DND-41 (cell line): ENCODE results near the gene HBG1.

Experiments
- ATAC-seq: fragments of 200-7000 bp; cut with Tn5 transposase; 3 replicates; pipeline ENCODE4 v1.9.1; 2021; ENCODE audit warnings: low read depth; ENCODE audit not compliant: insufficient read depth
- DNase-seq: peaks from one replicate; pipeline ENCODE4 v3.0.0-alpha.2; 2020
- H2AFZ ChIP-seq: 2 replicates; pipeline ENCODE4 v1.6.0; 2012; ENCODE audit warnings: low read depth, low read length
- H3K27ac ChIP-seq: 2 replicates; pipeline ENCODE4 v1.5.1; 2012; ENCODE audit warnings: low read length, inconsistent platforms
- H3K27me3 ChIP-seq: fragments of 200-600 bp; sonication (generic); 2 replicates; pipeline ENCODE4 v1.6.0; 2012; ENCODE audit warnings: low read length, mild to moderate bottlenecking, inconsistent platforms; ENCODE audit not compliant: insufficient read depth, poor library complexity
- H3K36me3 ChIP-seq: 2 replicates; pipeline ENCODE4 v1.5.1; 2012; ENCODE audit warnings: low read length, inconsistent platforms; ENCODE audit not compliant: insufficient read depth
- H3K4me1 ChIP-seq: 2 replicates; pipeline ENCODE4 v1.5.1; 2012; ENCODE audit warnings: mild to moderate bottlenecking, low read length; ENCODE audit not compliant: insufficient read depth
- H3K4me2 ChIP-seq: 2 replicates; pipeline ENCODE4 v1.6.0; 2012; ENCODE audit warnings: mild to moderate bottlenecking, moderate library complexity, low read length, inconsistent platforms; ENCODE audit not compliant: insufficient read depth
- H3K4me3 ChIP-seq, 2 experiments: fragments of 200-600 bp in 1 of 2; shearing (Covaris generic) in 1 of 2; 2 replicates each; pipeline ENCODE4 v1.5.1; 2012 to 2016; ENCODE audit warnings: inconsistent platforms in 2 of 2, low read length in 2 of 2, mild to moderate bottlenecking in 2 of 2, low read depth in 1 of 2, moderate library complexity in 1 of 2
- H3K79me2 ChIP-seq: 2 replicates; pipeline ENCODE4 v1.6.0; 2012; ENCODE audit warnings: low read length, inconsistent platforms; ENCODE audit not compliant: insufficient read depth
- H3K9ac ChIP-seq: 2 replicates; pipeline ENCODE4 v1.6.0; 2012; ENCODE audit warnings: low read depth, mild to moderate bottlenecking, inconsistent platforms, low read length, moderate library complexity
- H3K9me3 ChIP-seq: 2 replicates; pipeline ENCODE4 v1.5.1; 2012; ENCODE audit warnings: low read length, moderate library complexity, mild to moderate bottlenecking, inconsistent platforms; ENCODE audit not compliant: insufficient read depth, severe bottlenecking
- H4K20me1 ChIP-seq: 2 replicates; pipeline ENCODE4 v1.6.0; 2012; ENCODE audit warnings: low read length; ENCODE audit not compliant: insufficient read depth
- CTCF ChIP-seq: IDR thresholded peaks from 2 replicates; pipeline ENCODE4 v1.5.1; 2012; ENCODE audit warnings: borderline replicate concordance, low read length, moderate library complexity, mild to moderate bottlenecking; ENCODE audit not compliant: poor library complexity, severe bottlenecking; ENCODE audit errors: extremely low read depth
- EZH2 ChIP-seq: IDR thresholded peaks from 3 replicates; pipeline ENCODE4 v1.6.1; 2012; ENCODE audit warnings: borderline replicate concordance, low read depth, mild to moderate bottlenecking, moderate library complexity, low read length, inconsistent platforms; ENCODE audit not compliant: severe bottlenecking

Gene HBG1

DNA sequence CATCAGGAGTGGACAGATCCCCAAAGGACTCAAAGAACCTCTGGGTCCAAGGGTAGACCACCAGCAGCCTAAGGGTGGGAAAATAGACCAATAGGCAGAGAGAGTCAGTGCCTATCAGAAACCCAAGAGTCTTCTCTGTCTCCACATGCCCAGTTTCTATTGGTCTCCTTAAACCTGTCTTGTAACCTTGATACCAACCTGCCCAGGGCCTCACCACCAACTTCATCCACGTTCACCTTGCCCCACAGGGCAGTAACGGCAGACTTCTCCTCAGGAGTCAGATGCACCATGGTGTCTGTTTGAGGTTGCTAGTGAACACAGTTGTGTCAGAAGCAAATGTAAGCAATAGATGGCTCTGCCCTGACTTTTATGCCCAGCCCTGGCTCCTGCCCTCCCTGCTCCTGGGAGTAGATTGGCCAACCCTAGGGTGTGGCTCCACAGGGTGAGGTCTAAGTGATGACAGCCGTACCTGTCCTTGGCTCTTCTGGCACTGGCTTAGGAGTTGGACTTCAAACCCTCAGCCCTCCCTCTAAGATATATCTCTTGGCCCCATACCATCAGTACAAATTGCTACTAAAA is 22.8 kb downstream of the HBG1 start, which contains the start of gene HBB:
HBB (minus strand) TSS at position 340 of the 579 bp plus-strand sequence; CDS start at position 290, 50 bp downstream.
- H3K27ac ChIP-seq = no peak within 1 kb of the TSS
- no peak within 1 kb of the TSS for H3K4me2 ChIP-seq
- no peak within 1 kb of the TSS for H3K9ac ChIP-seq
- H3K4me1 ChIP-seq = no peaks in the 10 kb centered on the region
- DNase-seq (no peak), ATAC-seq (no peak)
- H3K27me3 ChIP-seq = peaks cover 3% of the 10 kb centered on the region
- H4K20me1 ChIP-seq = no peaks in the 10 kb centered on the region
- H3K4me3 ChIP-seq = no peak within 1 kb of the TSS
- TF ChIP-seq EZH2 (no peak), CTCF (no peak)
- no peaks in the 10 kb centered on the region for H3K36me3 ChIP-seq
- H3K79me2 ChIP-seq = no peaks in the 10 kb centered on the region
- no peaks in the 10 kb centered on the region for H3K9me3 ChIP-seq
- no peak within 1 kb of the TSS for H2AFZ ChIP-seq

DNA sequence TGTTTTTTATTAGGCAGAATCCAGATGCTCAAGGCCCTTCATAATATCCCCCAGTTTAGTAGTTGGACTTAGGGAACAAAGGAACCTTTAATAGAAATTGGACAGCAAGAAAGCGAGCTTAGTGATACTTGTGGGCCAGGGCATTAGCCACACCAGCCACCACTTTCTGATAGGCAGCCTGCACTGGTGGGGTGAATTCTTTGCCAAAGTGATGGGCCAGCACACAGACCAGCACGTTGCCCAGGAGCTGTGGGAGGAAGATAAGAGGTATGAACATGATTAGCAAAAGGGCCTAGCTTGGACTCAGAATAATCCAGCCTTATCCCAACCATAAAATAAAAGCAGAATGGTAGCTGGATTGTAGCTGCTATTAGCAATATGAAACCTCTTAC is 24.2 kb downstream of the HBG1 start:
- TF ChIP-seq EZH2 (no peak), CTCF (no peak)
- Histone ChIP-seq H3K79me2 (no peaks in the 10 kb centered on the region), H4K20me1 (no peaks in the 10 kb centered on the region), H3K36me3 (no peaks in the 10 kb centered on the region), H3K4me1 (no peaks in the 10 kb centered on the region), H3K9me3 (no peaks in the 10 kb centered on the region), H3K4me2 (no peak overlapping the region), H3K27me3 (peaks cover 3% of the 10 kb centered on the region), H3K9ac (no peak overlapping the region), H3K27ac (no peak overlapping the region), H3K4me3 (no peak overlapping the region), H2AFZ (no peak overlapping the region)
- no peak for DNase-seq
- no peak for ATAC-seq

GRCh38 chr11:5224538-5225479 is 24.8 kb downstream of the HBG1 start:
- Histone ChIP-seq H3K27me3 (peaks cover 3% of the 10 kb centered on the region), H3K36me3 (no peaks in the 10 kb centered on the region), H3K4me3 (no peak overlapping the region), H3K4me1 (no peaks in the 10 kb centered on the region), H3K27ac (no peak overlapping the region), H3K9me3 (no peaks in the 10 kb centered on the region), H3K79me2 (no peaks in the 10 kb centered on the region), H2AFZ (no peak overlapping the region), H3K9ac (no peak overlapping the region), H3K4me2 (no peak overlapping the region), H4K20me1 (no peaks in the 10 kb centered on the region)
- DNase-seq (no peak), ATAC-seq (no peak)
- TF ChIP-seq EZH2 (no peak), CTCF (no peak)
